HG03280 (cell line): ENCODE measurements around the gene SRSF4.

ENCODE experiments used
- ATAC-seq: cut with Tn5 transposase; IDR thresholded peaks from one replicate; pipeline ENCODE4 v1.9.1; 2021; ENCODE audit warnings: mild to moderate bottlenecking, moderate library complexity; ENCODE audit not compliant: unreplicated experiment

The SRSF4 gene

DNA sequence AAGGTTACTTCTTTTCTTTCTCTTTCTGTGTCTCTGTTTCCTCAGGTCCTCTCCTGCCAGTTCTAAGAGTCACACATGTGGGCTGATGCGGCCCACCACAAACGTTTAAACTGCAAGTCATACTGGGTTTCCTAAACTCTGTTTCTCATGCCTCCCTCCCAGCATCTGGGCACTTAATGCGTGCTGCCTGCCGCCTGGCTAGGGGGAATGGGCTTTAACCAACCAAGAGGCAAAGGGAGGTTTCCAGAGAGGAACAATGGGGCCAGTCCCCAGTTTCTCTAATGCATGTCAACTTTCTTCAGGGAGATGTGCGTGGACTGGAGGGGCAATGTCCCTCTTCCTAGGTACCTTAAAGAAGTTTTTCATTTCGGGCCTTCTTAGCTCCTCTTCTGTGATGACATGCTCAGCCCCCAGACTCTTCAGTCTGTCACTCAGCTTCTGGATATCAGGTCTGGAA lies 19.9 kb upstream of the SRSF4 start:
- ATAC-seq = no peak

DNA sequence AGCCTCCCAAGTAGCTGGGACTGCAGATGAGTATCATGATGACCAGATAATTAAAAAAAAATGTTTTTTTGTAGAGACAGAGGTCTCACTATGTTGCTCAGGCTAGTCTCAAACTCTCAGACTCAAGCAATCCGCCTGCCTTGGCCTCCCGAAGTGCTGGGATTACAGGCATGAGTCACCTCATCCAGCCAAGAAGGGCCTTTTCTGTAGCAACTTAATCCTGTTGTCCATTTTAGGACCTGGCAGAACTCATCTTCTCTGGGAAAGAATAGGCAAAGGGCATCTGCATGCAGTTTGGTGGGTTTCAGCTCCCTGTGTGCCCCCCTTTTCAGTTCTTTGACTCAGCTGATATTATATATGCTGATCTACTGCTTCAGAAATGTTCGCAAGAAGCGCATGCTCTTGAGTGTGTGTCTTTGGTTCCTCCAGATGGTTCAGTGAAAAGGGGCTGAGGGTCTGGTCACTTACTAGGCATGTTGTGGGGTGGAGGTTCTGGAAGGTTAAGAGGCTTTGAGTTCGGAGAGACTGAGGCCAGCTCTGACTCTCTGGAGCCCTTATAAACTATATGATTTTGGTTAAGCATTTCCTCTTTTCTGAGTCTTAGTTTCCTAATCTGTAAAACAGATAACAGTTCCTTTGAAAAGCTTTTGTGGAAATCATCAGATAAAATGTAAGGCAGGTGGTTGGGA lies 19.4 kb upstream of the SRSF4 start:
- no peak for ATAC-seq

DNA sequence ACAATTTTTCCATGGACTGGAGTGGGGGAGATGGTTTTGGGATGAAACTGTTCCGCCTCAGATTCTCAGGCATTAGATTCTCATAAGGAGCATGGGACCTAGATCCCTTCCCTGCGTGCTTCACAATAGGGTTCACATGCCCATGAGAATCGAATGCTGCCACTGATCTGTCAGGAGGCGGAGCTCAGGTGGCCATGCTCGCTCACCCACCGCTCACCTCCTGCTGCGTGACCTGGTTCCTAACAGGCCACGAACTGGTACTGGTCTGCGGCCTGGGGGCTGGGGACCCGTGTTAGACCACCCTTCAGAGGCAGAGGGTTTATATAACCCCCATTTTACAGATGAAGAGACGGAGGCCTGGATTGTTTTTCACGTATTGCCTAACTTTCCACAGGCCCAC lies 16.3 kb upstream of the SRSF4 start:
- ATAC-seq = no peak

DNA sequence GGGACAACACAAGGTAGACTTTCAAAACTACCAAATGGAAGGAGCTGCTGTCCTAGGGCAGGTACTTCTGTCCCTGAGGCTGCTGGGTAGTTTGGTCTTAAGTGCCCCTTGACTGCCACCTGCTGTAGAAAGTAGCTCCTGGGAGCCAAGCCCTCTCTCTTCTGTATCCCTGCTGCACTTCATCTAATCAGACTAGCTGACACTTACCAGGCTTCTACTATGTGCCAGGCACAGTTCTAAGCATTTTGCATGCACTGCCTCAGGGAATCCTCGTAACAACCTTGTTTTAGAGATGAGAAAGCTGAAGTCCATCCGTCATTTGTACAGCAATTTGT lies 15.9 kb upstream of the SRSF4 start:
- no peak for ATAC-seq

DNA sequence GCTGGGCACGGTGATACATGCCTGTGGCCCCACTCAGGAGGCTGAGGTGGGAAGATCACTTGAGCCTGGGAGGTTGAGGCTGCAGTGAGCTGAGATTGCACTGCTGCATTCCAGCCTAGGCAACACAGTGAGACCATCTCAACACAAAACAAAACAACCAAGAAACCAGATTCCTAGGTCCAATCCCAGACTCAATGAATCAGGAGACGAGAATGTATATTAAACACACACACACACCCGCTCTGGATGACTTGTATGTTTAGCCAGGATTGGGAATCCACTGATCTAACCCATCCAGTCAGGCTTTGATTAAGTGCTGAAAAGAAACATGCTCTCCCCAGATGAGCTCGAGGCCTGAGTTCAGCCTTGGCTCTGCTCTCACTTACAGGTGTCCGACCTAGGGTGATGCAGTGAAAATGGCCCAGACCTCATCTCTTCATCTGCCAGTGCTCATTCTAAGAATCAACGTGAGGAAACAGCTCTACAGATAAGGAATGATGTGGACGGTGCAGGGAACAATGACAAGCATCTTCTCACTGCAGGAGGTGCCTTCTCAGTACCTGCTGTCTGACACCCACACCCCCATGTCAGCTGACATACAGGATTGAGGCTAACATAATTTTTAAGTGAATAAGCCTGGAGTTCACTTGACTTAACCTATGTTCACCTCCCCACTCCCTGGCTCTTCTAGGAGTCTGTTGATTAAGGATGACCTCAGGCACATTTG lies 15.3 kb upstream of the SRSF4 start:
- ATAC-seq = no peak

DNA sequence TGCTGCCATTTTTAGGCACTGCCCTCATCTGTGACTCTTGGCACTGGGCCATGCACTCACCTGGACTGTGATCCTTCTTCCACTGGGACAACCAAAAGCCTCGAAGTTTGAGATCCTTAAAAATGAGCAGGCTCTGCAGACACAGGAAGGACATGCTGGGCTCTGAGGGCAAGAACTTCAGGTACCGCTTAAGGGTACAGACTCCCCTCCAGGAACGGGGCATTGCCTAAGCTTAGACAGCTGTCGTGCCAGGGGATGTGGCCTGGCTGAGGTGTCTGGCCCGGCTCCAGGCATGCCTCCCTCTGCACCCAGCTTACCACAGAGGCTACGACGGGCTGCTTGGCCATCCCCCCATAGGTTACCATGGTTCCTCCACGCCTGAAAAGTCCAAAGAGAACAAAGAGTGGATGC lies 14.2 kb upstream of the SRSF4 start:
- ATAC-seq = no peak

DNA sequence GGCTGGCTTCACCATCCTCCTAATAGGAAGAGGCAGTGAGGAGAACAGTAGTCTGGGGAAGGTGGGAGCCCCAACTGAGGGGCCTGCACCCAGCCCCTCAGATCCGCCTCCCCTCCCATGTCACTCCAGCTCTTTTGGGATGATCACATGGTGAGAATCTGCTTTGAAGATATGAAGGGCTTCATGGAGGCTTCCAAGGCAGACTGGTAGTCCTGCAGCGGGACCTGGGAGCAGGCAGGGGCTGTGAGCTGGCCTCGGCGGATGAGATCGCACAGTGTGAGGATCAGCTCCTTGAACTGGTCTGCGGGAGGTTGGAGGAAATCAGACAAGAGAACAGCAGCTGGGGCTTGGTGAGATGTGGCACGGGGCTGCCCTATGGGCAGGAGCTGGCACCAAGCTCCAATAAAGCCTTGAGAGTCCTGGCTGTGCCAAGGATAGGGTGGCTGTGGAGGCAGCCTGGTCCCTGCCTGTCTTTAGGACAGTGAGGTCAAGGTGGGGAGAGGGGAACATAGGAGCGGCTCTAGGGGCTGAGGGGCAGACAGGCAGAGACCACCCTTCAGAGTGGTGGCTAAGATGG lies 12.3 kb upstream of the SRSF4 start:
- ATAC-seq = no peak

DNA sequence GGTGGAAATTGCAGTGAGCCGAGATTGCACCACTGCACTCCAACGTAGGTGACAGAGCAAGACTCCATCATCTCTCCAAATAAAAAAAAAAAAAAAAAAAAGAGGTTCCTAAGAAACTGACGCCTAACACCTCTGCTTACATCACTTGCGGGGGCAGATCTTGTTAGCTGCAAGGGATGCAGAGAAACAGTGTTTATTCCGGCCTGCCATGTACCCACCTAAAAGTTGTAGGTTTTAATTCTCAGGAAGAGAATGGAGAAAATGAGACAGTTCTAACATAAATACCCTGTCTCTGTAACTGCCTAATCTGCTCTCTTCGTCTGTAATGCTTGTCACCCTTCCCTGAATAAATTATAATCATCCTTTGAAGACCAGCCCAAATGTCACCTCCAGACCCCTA lies 9.0 kb upstream of the SRSF4 start:
- ATAC-seq = no peak

DNA sequence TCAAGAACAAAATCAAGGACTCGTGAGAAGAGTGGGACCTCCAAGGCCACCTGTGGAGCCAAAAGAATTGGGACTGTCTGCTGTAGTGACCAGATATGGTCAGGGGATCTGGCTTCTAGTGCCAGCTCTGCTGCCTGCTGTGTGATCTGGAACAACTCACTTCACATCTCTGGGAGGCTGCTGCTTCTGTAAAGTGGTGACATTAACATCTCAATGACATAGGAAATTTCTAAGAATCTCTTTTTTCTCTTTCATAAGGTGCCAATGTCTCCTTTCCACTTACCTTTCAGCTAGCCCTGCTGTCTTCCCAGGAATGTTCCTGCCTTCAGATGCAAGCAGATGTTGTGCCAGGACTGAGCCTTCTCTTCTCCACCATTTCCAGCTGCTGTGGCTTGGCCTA lies 5.0 kb upstream of the SRSF4 start:
- no peak for ATAC-seq

DNA sequence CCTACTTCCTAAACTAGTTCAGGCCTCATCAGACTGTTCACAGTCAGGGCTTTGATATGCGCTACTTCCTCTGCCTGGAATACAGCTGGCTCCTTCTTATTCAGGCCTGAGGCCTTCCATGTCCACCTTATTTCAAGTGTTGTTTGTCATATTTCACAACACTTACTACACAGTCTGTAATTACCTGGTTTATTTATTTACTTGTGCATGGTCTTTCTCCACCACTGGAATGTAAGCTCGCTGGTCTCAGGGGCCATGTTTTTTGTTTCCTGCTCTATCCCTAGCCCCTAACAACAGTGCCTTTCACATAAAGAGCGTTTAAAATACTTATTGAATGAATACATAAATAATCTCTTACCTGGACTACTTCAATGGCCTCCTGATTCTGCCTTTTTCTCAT lies 4.6 kb upstream of the SRSF4 start:
- ATAC-seq = no peak

DNA sequence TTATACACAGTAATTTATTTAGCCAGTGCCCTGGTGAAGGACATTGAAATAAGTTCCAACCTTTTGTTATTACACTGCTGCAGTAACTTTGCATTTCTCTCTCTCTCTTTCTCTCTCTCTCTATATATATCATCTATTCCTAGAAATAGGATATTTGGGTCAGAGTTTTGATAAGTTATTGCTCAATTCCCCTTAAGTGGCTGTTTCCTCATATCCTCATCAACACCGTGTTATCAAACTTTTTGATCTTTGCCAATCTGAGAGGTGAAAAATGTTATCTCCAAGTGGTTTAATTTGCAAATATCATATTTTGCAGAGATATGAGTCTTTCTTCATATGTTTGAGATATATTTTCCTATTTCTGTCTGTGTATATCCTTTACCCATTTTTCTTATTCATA lies 1.6 kb upstream of the SRSF4 start:
- ATAC-seq = no peak

DNA sequence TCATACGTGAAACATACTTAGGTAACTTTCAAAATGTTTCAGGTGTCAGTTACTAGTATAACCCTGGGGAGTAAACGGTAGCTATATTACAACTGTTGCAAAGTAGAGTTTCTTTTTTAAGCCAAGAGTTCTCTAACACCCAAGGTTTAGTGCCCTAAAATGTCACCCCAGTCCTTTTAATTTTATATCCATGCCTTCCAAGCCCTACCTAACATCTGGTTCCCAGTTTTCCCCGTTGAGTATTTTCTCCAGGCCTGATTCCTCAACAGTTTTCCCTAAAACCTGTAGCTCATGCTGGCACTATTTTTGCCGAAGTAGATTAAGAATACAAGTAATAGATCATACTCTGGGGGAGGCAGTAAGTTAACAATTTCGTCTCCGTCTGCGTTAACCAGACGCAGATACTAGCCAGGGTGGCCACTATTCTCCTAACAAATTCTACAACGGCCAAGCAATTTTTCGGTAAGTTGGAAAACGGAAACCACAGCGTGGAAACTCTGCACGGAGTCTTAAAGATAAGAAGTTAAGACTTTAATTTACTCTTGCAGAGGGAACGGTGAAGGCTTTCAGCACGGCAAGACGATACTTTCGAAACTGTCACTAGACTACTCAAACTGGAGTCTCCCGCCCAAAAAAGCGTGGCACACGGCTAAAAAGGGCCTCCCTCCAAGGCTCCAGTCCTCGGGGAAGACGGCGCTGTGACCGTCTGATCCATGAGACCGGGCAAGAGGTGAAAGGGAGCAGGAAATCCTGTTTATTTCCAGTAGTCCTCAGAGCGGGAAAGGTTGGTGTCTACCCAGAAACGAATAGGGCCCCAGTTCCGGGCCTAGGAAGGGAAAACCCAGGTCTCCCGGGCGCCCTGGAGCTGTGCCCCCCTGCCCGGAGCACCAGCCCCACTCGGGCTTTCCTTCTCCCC lies 945 bp downstream of the SRSF4 start:
- ATAC-seq = peak; percentile 5

DNA sequence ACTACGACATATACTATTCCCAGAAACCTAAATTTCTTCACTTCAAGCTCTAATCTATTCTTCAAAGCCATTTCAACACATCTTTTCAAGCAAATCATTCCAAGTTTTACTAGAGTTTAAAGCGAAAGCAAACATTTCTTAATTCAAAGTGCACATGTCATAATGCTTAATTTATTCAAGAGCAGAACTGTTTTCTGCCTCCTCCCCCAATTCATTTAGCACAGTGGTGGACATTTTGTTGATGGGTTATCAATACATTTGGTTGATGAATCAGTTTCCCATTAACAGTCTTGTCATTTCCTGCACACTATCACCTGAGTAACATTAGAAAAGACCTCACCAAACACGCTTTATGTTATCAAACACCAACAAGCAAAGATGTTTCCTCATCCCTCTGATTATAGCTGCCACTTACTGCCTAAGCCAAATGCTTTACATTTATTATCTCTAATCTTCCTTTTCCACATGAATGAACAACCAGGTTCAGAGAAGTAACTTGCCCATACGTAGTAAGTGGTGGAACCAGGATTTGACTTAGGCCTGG lies 2.0 kb downstream of the SRSF4 start:
- ATAC-seq = no peak

DNA sequence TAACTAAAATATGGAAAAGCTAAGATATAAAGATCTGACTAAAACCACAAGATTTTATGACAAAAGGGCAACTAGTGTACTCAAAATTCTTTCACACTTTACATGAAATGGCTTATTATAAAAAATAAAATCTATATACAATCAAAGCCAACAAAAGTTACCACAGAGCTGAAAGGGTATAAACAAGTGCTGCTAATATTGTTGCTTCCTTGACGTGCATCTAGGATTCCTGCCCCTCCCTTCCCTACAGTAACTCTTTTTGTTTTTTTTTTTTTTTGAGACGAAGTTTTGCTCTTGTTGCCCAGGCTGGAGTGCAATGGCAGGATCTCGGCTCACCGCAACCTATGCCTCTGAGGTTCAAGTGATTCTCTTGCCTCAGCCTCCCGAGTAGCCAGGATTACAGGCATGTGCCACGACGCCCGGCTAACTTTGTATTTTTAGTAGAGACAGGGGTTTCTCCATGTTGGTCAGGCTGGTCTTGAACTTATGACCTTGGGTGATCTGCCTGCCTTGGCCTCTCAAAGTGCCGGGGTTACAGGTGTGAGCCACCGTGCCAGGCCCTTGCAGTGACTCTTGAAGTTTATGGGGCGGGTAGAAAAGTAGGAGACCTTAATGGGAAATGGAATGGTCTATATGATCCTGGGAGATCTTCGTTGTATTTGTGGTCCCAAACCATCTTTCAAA lies 4.5 kb downstream of the SRSF4 start:
- no peak for ATAC-seq

DNA sequence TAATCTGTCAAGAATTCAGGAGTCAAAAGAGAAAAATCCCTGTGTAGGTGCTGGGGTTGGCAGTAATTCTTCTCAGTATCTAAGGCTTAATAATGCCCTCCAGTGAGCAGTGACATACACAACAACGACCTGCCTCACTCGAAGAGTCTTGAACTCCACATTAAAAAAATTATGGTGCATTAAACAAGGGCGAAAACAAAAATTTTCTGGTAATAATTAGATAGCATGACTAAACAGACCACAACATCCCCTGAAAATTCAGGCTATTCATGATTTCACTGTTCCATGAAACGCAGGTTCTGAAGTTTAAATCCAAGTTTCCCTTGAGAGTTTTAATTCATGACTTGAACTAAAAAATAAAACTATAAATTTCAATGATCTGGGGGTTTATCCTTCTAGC lies 5.1 kb downstream of the SRSF4 start:
- ATAC-seq = no peak

DNA sequence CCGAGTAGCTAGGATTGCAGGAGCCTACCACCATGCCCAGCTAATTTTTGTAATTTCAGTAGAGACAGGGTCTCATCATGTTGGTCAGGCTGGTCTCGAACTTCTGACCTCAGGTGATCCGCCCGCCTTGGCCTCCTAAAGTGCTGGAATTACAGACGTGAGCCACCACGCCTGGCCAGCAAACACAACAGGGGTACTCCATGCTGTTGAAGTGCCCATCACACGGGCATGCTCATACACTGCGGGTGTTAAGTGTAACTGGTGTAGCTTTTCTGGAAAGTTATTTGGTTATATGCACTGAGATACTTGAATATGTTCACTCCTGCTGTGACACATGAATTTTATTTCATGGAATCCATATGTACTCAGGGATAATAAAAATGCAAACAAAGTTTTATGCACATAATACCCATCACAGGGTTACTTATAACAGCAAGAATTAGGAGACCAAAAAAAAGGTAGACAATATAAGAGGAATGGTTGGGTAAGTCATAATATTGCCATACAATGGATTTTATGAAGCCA lies 9.2 kb downstream of the SRSF4 start:
- ATAC-seq = no peak

DNA sequence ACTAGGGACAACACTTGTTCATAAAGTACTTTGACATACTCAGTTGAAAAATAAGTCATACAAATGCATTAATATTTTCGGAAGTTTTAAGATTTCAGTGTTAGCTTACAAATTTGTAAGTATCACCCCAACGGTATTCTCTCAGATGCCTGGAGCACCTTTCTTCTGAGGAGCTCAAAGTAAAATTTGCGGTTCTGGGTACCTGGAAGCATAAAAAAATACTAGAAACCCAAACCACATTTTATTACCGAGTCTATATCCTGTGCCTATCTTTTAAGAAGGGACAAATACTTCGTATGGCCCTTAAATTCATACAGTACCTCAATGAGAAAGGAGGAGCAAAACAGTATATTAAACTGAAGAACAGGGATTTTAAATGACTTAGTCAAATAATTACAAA lies 10.2 kb downstream of the SRSF4 start:
- no peak for ATAC-seq

DNA sequence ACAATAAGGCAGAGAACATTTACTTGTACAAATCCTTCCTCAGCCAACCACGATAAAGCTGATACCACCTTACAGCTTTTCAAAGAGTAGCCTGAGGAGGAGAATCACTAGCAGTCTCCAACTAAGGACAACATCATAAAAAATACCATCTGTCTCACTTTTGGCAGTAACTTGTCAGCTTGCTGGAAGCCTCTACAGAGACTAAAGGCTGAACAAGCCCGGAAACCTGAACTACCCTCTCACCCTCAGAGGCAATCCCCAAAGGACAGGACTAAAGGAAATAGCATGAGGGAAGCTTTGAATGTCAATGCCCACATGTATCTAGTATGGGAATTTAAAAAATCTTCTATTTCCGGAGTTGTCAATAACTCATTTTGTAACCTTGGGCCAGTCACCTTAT lies 10.6 kb downstream of the SRSF4 start:
- no peak for ATAC-seq

DNA sequence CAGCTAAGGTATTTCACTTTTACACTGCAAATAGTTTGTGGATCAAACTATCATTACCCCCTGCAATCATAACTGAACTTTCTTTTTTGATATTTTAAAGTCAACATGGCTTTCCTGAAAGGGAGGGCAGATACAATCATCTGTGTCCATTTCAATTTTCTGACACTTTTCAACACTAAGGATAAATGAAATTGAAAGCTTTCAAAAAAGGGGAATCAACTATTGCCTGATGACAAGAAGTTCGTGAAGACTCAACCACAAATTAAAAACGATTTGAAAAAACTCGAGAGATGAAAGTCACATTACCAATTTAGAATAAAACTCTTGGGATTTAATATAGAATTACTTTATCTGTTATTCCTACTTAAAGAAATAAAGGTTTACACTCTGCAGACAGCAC lies 11.7 kb downstream of the SRSF4 start:
- no peak for ATAC-seq

DNA sequence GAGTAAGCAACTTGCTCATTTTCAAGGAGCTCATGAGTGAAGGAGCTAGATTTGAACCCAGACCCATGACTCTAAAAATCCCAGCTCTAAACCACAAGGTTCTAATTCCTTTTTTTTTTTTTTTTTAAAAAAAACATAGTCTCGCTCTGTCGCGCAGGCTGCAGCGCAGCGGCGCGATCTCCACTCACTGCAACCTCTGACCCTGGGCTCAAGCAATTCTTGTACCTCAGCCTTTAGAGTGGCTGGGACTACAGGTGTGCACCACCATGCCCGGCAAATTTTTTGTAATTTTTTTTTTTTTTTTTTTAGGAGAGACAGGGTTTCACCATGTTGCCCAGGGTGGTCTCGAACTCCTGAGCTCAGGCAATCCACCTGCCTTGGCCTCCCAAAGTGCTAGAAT lies 13.8 kb downstream of the SRSF4 start:
- ATAC-seq = no peak
